K562 (cell line): ENCODE results near the gene OR10H5. TPM values are rescaled to one million over a fixed set of nuclear protein-coding genes. Genes with fewer than 3 reads are reported as not detected.

ENCODE experiments used
- ATAC-seq: fragments of 200-7000 bp; cut with Tn5 transposase; 3 replicates; pipeline ENCODE4 v1.9.1; 2020; ENCODE audit warnings: moderate library complexity
- BruUV-seq: library from RNA; stranded (reverse); fragments of 400-500 nt; replicated peaks from 2 replicates; lab custom pipeline; 2021; lab: Mats Ljungman, UMichigan
- CTCF ChIA-PET: fragments of 300-600 bp; formaldehyde crosslinking; extraction: SDS; loops from one replicate; lab custom pipeline; 2021; ENCODE audit warnings: low intra/inter-chr PET ratio; lab: Yijun Ruan, JAX
- POLR2A ChIA-PET: fragments of 300-600, 350-650 bp; sonication (Branson Sonifier 250); formaldehyde crosslinking; extraction: SDS; loops from one replicate; lab custom pipeline; 2021; ENCODE audit warnings: antibody characterized with exemption, inconsistent platforms; lab: Yijun Ruan, JAX
- DNase-seq, 4 experiments: peaks; one replicate each; pipeline versions ENCODE4 v3.0.0 to v3.0.0-alpha.2; 2011 to 2018; ENCODE audit warnings: low spot score in 3 of 4, mixed read lengths in 3 of 4; ENCODE audit errors: extremely low read depth in 1 of 4
- FAIRE-seq: peaks from 2 replicates; lab custom pipeline; 2011; peaks lifted over from hg19 to GRCh38; lab: Jason Lieb, UNC
- H2AFZ ChIP-seq: 2 replicates; pipeline ENCODE4 v1.6.0; 2011; ENCODE audit warnings: low read depth, low read length, control low read depth, inconsistent platforms
- H3K27ac ChIP-seq: fragments of 200-600 bp; 3 replicates; pipeline ENCODE4 v1.8.0; 2011; ENCODE audit warnings: low read depth, mild to moderate bottlenecking, control low read depth, inconsistent platforms, low read length, moderate library complexity, mixed read lengths; ENCODE audit errors: extremely low read depth
- H3K27me3 ChIP-seq, 2 experiments: fragments of 300-600 bp in 1 of 2; 2 replicates in 1 of 2; 3 replicates in 1 of 2; pipeline versions ENCODE4 v1.6.0 to v1.8.0; 2011; ENCODE audit warnings: inconsistent platforms in 2 of 2, low read length in 2 of 2, mild to moderate bottlenecking in 1 of 2, mixed read lengths in 1 of 2, moderate library complexity in 1 of 2; ENCODE audit not compliant: control insufficient read depth in 2 of 2, insufficient read depth in 2 of 2
- H3K36me3 ChIP-seq: fragments of 300-600 bp; 3 replicates; pipeline ENCODE4 v1.8.0; 2011; ENCODE audit warnings: mild to moderate bottlenecking, low read length, inconsistent platforms; ENCODE audit not compliant: control insufficient read depth, insufficient read depth
- H3K4me1 ChIP-seq, 2 experiments: fragments of 200-600 bp in 1 of 2; replicated peaks in 1 of 2; 2 replicates in 1 of 2; 3 replicates in 1 of 2; pipeline versions ENCODE4 v1.5.1 to v1.8.0; 2011; ENCODE audit warnings: inconsistent platforms in 2 of 2, low read length in 2 of 2, mild to moderate bottlenecking in 1 of 2, mixed read lengths in 1 of 2, moderate library complexity in 1 of 2; ENCODE audit not compliant: control insufficient read depth in 2 of 2, insufficient read depth in 2 of 2
- H3K4me2 ChIP-seq: 2 replicates; pipeline ENCODE4 v1.6.1; 2011; ENCODE audit warnings: low read length, control low read depth, inconsistent platforms, mixed read lengths; ENCODE audit not compliant: insufficient read depth
- H3K4me3 ChIP-seq: fragments of 200-600 bp; sonication (generic), shearing (Covaris generic); 2 replicates; pipeline ENCODE4 v1.5.1; 2016; ENCODE audit warnings: control low read depth, inconsistent platforms
- H3K79me2 ChIP-seq: fragments of 200-600 bp; 3 replicates; pipeline ENCODE4 v1.8.0; 2011; ENCODE audit warnings: low read length, inconsistent platforms; ENCODE audit not compliant: control insufficient read depth, insufficient read depth
- H3K9ac ChIP-seq, 2 experiments: 2 replicates each; pipeline versions ENCODE4 v1.6.0 to v1.6.1; 2011; ENCODE audit warnings: low read depth in 2 of 2, low read length in 2 of 2, control low read depth in 1 of 2, inconsistent platforms in 1 of 2, mild to moderate bottlenecking in 1 of 2, mixed read lengths in 1 of 2; ENCODE audit not compliant: insufficient read depth in 1 of 2
- H3K9me1 ChIP-seq: one replicate; pipeline ENCODE4 v1.6.0; 2011; ENCODE audit warnings: inconsistent platforms, mild to moderate bottlenecking, low read length, moderate library complexity; ENCODE audit not compliant: control insufficient read depth, insufficient read depth
- H3K9me3 ChIP-seq: replicated peaks from 2 replicates; pipeline ENCODE4 v1.5.1; 2011; ENCODE audit warnings: low read depth, low read length, inconsistent platforms; ENCODE audit not compliant: control insufficient read depth, insufficient read depth
- H4K20me1 ChIP-seq: replicated peaks from 2 replicates; pipeline ENCODE4 v1.6.1; 2011; ENCODE audit warnings: low read length, inconsistent platforms, mixed read lengths; ENCODE audit not compliant: control insufficient read depth, insufficient read depth
- ADNP ChIP-seq: fragments of 200-800 bp; sonication (Bioruptor generic); IDR thresholded peaks from 2 replicates; pipeline ENCODE4 v1.6.1; 2016; ENCODE audit warnings: missing genetic modification characterization, missing compliant biosample characterization
- ASH1L ChIP-seq: fragments of 450-650 bp; IDR thresholded peaks from 2 replicates; pipeline ENCODE4 v1.6.1; 2018; ENCODE audit warnings: borderline replicate concordance, mild to moderate bottlenecking, low read depth; ENCODE audit not compliant: partially characterized antibody
- CAMTA2 ChIP-seq: fragments of 250-450 bp; sonication (Bioruptor Pico); conservative IDR thresholded peaks from 2 replicates; pipeline ENCODE4 v1.5.1; 2022
- CHD1 ChIP-seq: fragments of 200-600 bp; sonication (generic); IDR thresholded peaks from one replicate; pipeline ENCODE4 v1.6.1; 2012; ENCODE audit warnings: mild to moderate bottlenecking, moderate library complexity, low read length, inconsistent platforms
- ESRRA ChIP-seq: fragments of 450-650 bp; IDR thresholded peaks from 2 replicates; pipeline ENCODE4 v1.6.1; 2014; ENCODE audit warnings: low read depth, mild to moderate bottlenecking, moderate library complexity, borderline replicate concordance
- ESRRB ChIP-seq: fragments of 250-450 bp; sonication (Bioruptor Pico); IDR thresholded peaks from 2 replicates; pipeline ENCODE4 v1.5.0; 2020; ENCODE audit warnings: mild to moderate bottlenecking, moderate library complexity, borderline replicate concordance
- HCFC1 ChIP-seq: IDR thresholded peaks from 2 replicates; pipeline ENCODE4 v1.6.1; 2012; ENCODE audit warnings: low read depth, low read length, improper control_type of control experiment
- HDAC2 ChIP-seq: fragments of 450-650 bp; IDR thresholded peaks from 2 replicates; pipeline ENCODE4 v1.6.1; 2016; ENCODE audit warnings: mild to moderate bottlenecking
- HNRNPH1 ChIP-seq: fragments of 200-400 bp; formaldehyde crosslinking; optimal IDR thresholded peaks from 2 replicates; pipeline ENCODE3; 2017; ENCODE audit warnings: low read depth, mild to moderate bottlenecking, low read length, moderate library complexity
- JUN ChIP-seq, 2 experiments: sonication (generic) in 1 of 2; formaldehyde crosslinking in 1 of 2; IDR thresholded peaks; 2 replicates each; pipeline versions ENCODE4 v1.6.1 to v1.8.0; 2012 to 2022; ENCODE audit warnings: borderline replicate concordance in 2 of 2, mild to moderate bottlenecking in 2 of 2, improper control_type of control experiment in 1 of 2, low read depth in 1 of 2, low read length in 1 of 2, missing genetic modification reagents in 1 of 2
- MAFK ChIP-seq: IDR thresholded peaks from 2 replicates; pipeline ENCODE4 v1.6.1; 2011; ENCODE audit warnings: low read length, improper control_type of control experiment
- MED1 ChIP-seq: sonication (generic); formaldehyde crosslinking; IDR thresholded peaks from 2 replicates; pipeline ENCODE4 v1.8.1; 2023; ENCODE audit warnings: missing genetic modification reagents, borderline replicate concordance
- POLR2AphosphoS5 ChIP-seq: IDR thresholded peaks from 2 replicates; pipeline ENCODE4 v1.6.1; 2011; ENCODE audit warnings: mild to moderate bottlenecking, low read depth, low read length, moderate library complexity; ENCODE audit not compliant: control insufficient read depth, insufficient read depth
- SREBF1 ChIP-seq: fragments of 150-350 bp; IDR thresholded peaks from 2 replicates; pipeline ENCODE4 v1.6.1; 2014; ENCODE audit warnings: antibody characterized with exemption, low read depth, low read length, borderline replicate concordance
- SRSF1 ChIP-seq: fragments of 200-400 bp; formaldehyde crosslinking; IDR thresholded peaks from 2 replicates; pipeline ENCODE4 v1.6.1; 2017; ENCODE audit warnings: mild to moderate bottlenecking, low read depth, low read length, moderate library complexity
- TCF3 ChIP-seq: sonication (generic); formaldehyde crosslinking; IDR thresholded peaks from 2 replicates; pipeline ENCODE4 v1.4.0; 2020; ENCODE audit warnings: mild to moderate bottlenecking, missing genetic modification reagents
- TCF7L2 ChIP-seq: fragments of 150-350 bp; IDR thresholded peaks from 2 replicates; pipeline ENCODE4 v1.6.1; 2016; ENCODE audit warnings: low read depth, mild to moderate bottlenecking, low read length, moderate library complexity
- ZNF408 ChIP-seq: fragments of 250-450 bp; sonication (Bioruptor Pico); IDR thresholded peaks from 2 replicates; pipeline ENCODE4 v1.4.0; 2020; ENCODE audit warnings: low read depth, mild to moderate bottlenecking, moderate library complexity
- ZNF583 ChIP-seq: fragments of 250-450 bp; sonication (Bioruptor Pico); IDR thresholded peaks from 2 replicates; pipeline ENCODE4 v1.4.0; 2020
- WGBS: fragments of 100-300 bp; shearing (Covaris generic); methylation state at CpG from one replicate; pipeline ENCODE4 v1.1.6; 2016; ENCODE audit warnings: low coverage, mixed read lengths; ENCODE audit not compliant: insufficient coverage; ENCODE audit errors: missing lambda C conversion rate; 5-methylcytosine and 5-hydroxymethylcytosine counted together
- in situ Hi-C: fragments of 300-500 bp; cut with MboI; formaldehyde crosslinking; loops from 4 replicates; pipeline ENCODE4 v1.15.0; 2018; ENCODE audit warnings: inconsistent platforms, mixed read lengths
- intact Hi-C: fragments of 100-400 bp; cut with micrococcal nuclease; formaldehyde crosslinking; loops from 2 replicates; pipeline ENCODE4 v1.14.2; 2022
- polyA plus RNA-seq, 8 experiments: library from polyadenylated mRNA; depleted of rRNA in 4 of 8; stranded (reverse) in 5 of 8; unstranded in 3 of 8; fragments of >200 nt; fragmentation: Nextera tagmentation in 2 of 8; fragmentation: Illumina TruSeq in 1 of 8; extraction: Ambion mirVana in 2 of 8; extraction: Trizol in 1 of 8; gene quantifications; 2 replicates each; pipeline versions ENCODE4 v1.2.1 to v1.2.3, GENCODE V29; 2011 to 2014; ENCODE audit warnings: inconsistent platforms in 1 of 8, missing spikeins in 1 of 8
- total RNA-seq, 7 experiments: library from RNA; depleted of rRNA in 6 of 7; stranded (reverse); fragments of >200 nt in 6 of 7; fragmentation: Illumina TruSeq in 2 of 7; extraction: Trizol in 2 of 7; gene quantifications; 2 replicates each; pipeline versions ENCODE4 v1.2.1 to v1.2.3, GENCODE V29; 2011 to 2021; ENCODE audit warnings: low replicate concordance in 1 of 7
- TF ChIP-seq, protein P1 (sequence below), 2 experiments: fragments of 450-650 bp; IDR thresholded peaks; 2 replicates each; pipeline ENCODE4 v1.6.1; 2018; ENCODE audit warnings: mild to moderate bottlenecking in 2 of 2, low read depth in 1 of 2; ENCODE audit not compliant: partially characterized antibody in 2 of 2

OR10H5 gene
- total and polyA plus RNA-seq, 9 of the 15 experiments (the other 6 are each of a cell fraction or from before 2014, with no cell fraction given) = not detected

DNA sequence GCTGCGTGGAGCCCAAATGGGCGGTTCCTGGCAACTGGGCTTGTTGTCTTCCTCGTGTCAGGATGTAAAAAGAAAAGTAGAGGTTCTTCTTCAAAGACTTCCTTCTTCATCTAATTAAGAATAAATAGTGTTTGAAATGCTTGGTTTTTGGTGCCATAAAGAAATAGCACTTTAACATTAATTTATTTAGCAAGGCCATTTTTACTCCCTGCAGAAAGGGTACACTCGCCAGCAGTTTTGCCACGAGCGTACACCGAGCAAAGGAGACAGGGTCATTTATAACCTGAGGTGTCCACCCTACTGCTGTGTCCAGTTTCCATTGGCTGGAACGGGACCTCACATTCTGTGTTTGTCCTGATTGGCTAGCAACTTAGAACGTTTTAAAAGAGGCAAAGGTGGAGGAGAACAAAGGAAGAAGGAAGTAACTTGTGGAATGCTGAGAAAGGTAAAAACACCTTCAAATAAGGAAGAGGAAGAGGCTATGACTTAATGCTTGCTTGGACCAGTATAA is 49.8 kb downstream of the OR10H5 start:
- H4K20me1 ChIP-seq = no peaks in the 10 kb centered on the region
- ChIA-PET CTCF (no interaction called here), POLR2A (interaction anchor here (0.7 to 3.9 kb wide), 10 partner anchors 9 to 317 kb away, joined by 3 to 22 read pairs (median 4); partner anchors contain the start of gene CYP4F2)
- DNase-seq = peak in 1 of 4 experiments; percentile 85
- peak overlapping the region; percentile 99 for H3K27ac ChIP-seq
- H3K36me3 ChIP-seq = peaks cover 40% of the 10 kb centered on the region
- peak; percentile 86 for FAIRE-seq
- H3K4me2 ChIP-seq = peak overlapping the region; percentile 87
- H3K9me1 ChIP-seq = peaks cover 3% of the 10 kb centered on the region
- peak overlapping the region; percentile 66 for H3K4me3 ChIP-seq
- BruUV-seq = no TSS peak
- H3K79me2 ChIP-seq = peaks cover 38% of the 10 kb centered on the region
- peak; percentile 47 for ATAC-seq
- no peaks in the 10 kb centered on the region for H3K27me3 ChIP-seq
- peak overlapping the region; percentile 95 to 96 for H3K9ac ChIP-seq
- peaks cover 27 to 49% of the 10 kb centered on the region in 2 experiments for H3K4me1 ChIP-seq
- in situ Hi-C loops (no loop called here), intact Hi-C loops (loop anchor here (1.0 kb wide), 1 partner anchor 32 kb away; no protein-coding TSS in a partner anchor)
- WGBS = 0% methylated on average over 9 of the region's 9 CpGs
- H3K9me3 ChIP-seq = no peaks in the 10 kb centered on the region
- H2AFZ ChIP-seq = peak overlapping the region; percentile 68
- TF ChIP-seq MAFK (no peak), TCF3 (no peak), TCF7L2 (no peak), JUN (IDR thresholded peaks at IDR 0.05; ENCODE audit: borderline replicate concordance, low read depth, low read length) (no peak), JUN (CRISPR knock-in tag; IDR thresholded peaks at IDR 0.05; ENCODE audit: borderline replicate concordance) (no peak), ZNF583 (CRISPR knock-in tag) (no peak), ESRRA (0 out of 2 replicates have a peak, but pooled peaks have one; percentile 5), ASH1L (no peak), POLR2AphosphoS5 (peak; percentile 73), ADNP (tag) (no peak), CHD1 (no peak), HCFC1 (no peak), CAMTA2 (CRISPR knock-in tag) (no peak; the same call in 1 of the 2 replicates), HNRNPH1 (no peak), HDAC2 (0 out of 2 replicates have a peak, but pooled peaks have one; percentile 74), ESRRB (CRISPR knock-in tag) (no peak), SREBF1 (no peak), MED1 (CRISPR knock-in tag) (no peak), SRSF1 (no peak), ZNF408 (CRISPR knock-in tag) (no peak)
- TF ChIP-seq, protein P1, sequence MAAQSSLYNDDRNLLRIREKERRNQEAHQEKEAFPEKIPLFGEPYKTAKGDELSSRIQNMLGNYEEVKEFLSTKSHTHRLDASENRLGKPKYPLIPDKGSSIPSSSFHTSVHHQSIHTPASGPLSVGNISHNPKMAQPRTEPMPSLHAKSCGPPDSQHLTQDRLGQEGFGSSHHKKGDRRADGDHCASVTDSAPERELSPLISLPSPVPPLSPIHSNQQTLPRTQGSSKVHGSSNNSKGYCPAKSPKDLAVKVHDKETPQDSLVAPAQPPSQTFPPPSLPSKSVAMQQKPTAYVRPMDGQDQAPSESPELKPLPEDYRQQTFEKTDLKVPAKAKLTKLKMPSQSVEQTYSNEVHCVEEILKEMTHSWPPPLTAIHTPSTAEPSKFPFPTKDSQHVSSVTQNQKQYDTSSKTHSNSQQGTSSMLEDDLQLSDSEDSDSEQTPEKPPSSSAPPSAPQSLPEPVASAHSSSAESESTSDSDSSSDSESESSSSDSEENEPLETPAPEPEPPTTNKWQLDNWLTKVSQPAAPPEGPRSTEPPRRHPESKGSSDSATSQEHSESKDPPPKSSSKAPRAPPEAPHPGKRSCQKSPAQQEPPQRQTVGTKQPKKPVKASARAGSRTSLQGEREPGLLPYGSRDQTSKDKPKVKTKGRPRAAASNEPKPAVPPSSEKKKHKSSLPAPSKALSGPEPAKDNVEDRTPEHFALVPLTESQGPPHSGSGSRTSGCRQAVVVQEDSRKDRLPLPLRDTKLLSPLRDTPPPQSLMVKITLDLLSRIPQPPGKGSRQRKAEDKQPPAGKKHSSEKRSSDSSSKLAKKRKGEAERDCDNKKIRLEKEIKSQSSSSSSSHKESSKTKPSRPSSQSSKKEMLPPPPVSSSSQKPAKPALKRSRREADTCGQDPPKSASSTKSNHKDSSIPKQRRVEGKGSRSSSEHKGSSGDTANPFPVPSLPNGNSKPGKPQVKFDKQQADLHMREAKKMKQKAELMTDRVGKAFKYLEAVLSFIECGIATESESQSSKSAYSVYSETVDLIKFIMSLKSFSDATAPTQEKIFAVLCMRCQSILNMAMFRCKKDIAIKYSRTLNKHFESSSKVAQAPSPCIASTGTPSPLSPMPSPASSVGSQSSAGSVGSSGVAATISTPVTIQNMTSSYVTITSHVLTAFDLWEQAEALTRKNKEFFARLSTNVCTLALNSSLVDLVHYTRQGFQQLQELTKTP (IDR thresholded peaks at IDR 0.05; ENCODE audit: low read depth in 1 of 2, partially characterized antibody in 2 of 2) = peak in 1 of 2 experiments; percentile 66
